HepG2 (cell line): ENCODE measurements around the gene ZCCHC7. TPM values are rescaled to one million over a fixed set of nuclear protein-coding genes. Genes with fewer than 3 reads are reported as not detected.

Experiments used
- AHDC1 ChIP-seq: sonication (generic); formaldehyde crosslinking; IDR thresholded peaks from 2 replicates; pipeline ENCODE4 v1.5.1; 2020; ENCODE audit warnings: mild to moderate bottlenecking, missing genetic modification reagents, borderline replicate concordance
- BORCS8-MEF2B ChIP-seq: sonication (generic); formaldehyde crosslinking; IDR thresholded peaks from 2 replicates; pipeline ENCODE4 v1.8.0; 2022; ENCODE audit warnings: mild to moderate bottlenecking, missing genetic modification reagents
- KDM1A ChIP-seq: IDR thresholded peaks from 2 replicates; pipeline ENCODE4 v1.6.1; 2016; ENCODE audit warnings: missing compliant biosample characterization
- SOX6 ChIP-seq, 2 experiments: fragments of 450-650 bp in 1 of 2; sonication (generic) in 1 of 2; formaldehyde crosslinking in 1 of 2; IDR thresholded peaks; 2 replicates each; pipeline versions ENCODE4 v1.4.0 to v1.6.1; 2017 to 2020; ENCODE audit warnings: antibody characterized with exemption in 1 of 2, mild to moderate bottlenecking in 1 of 2, missing genetic modification reagents in 1 of 2
- SPEN ChIP-seq: sonication (generic); formaldehyde crosslinking; IDR thresholded peaks from 2 replicates; pipeline ENCODE4 v1.5.1; 2020; ENCODE audit warnings: low read depth, mild to moderate bottlenecking, missing genetic modification reagents
- THAP7 ChIP-seq: sonication (generic); formaldehyde crosslinking; IDR thresholded peaks from 2 replicates; pipeline ENCODE4 v1.8.1; 2023; ENCODE audit warnings: mild to moderate bottlenecking, missing genetic modification reagents
- TMF1 ChIP-seq: sonication (generic); formaldehyde crosslinking; IDR thresholded peaks from 2 replicates; pipeline ENCODE4 v1.8.1; 2022; ENCODE audit warnings: low read depth, missing genetic modification reagents
- ZBTB40 ChIP-seq, 2 experiments: fragments of 450-650 bp in 1 of 2; sonication (generic) in 1 of 2; formaldehyde crosslinking in 1 of 2; IDR thresholded peaks; 2 replicates each; pipeline versions ENCODE4 v1.6.1 to v1.8.0; 2016 to 2022; ENCODE audit warnings: antibody characterized with exemption in 1 of 2, mild to moderate bottlenecking in 1 of 2, missing genetic modification reagents in 1 of 2
- ZGPAT ChIP-seq: IDR thresholded peaks from 2 replicates; pipeline ENCODE4 v1.6.1; 2016; ENCODE audit warnings: mild to moderate bottlenecking
- ZNF460 ChIP-seq: sonication (generic); formaldehyde crosslinking; IDR thresholded peaks from 2 replicates; pipeline ENCODE4 v1.5.1; 2020; ENCODE audit warnings: missing genetic modification reagents, mild to moderate bottlenecking, borderline replicate concordance
- polyA plus RNA-seq, 8 experiments: library from polyadenylated mRNA; depleted of rRNA in 3 of 8; stranded (reverse) in 7 of 8; unstranded in 1 of 8; fragments of >200 nt; fragmentation: Illumina TruSeq in 4 of 8; extraction: Trizol in 4 of 8; gene quantifications; 2 replicates each; pipeline versions ENCODE4 v1.2.1 to v1.2.3, GENCODE V29; 2011 to 2016; ENCODE audit warnings: low read depth in 4 of 8, missing spikeins in 1 of 8, mixed read lengths in 1 of 8; ENCODE audit not compliant: insufficient read depth in 1 of 8
- total RNA-seq, 5 experiments: library from RNA; depleted of rRNA; stranded (reverse); fragments of >200 nt; fragmentation: Illumina TruSeq; extraction: Trizol; gene quantifications; 2 replicates each; pipeline ENCODE4 v1.2.3, GENCODE V29; 2016; ENCODE audit warnings: low read depth in 1 of 5

ZCCHC7 gene
- total and polyA plus RNA-seq, 2 of the 13 experiments (the other 11 are each of a cell fraction or from before 2014, with no cell fraction given), result 13.6 to 19.3 TPM

- TF ChIP-seq ZNF460 (CRISPR knock-in tag) (peak; percentile 98), ZGPAT (CRISPR knock-in tag) (peak; percentile 78), SOX6 (IDR thresholded peaks at IDR 0.05) (no peak), SOX6 (CRISPR knock-in tag; IDR thresholded peaks at IDR 0.05) (peak; percentile 71), ZBTB40 (IDR thresholded peaks at IDR 0.05) (no peak), ZBTB40 (CRISPR knock-in tag; IDR thresholded peaks at IDR 0.05) (peak; percentile 83), BORCS8-MEF2B (CRISPR knock-in tag) (peak; percentile 84; the same call in 1 of the 2 replicates), SPEN (peak; percentile 77), TMF1 (CRISPR knock-in tag) (peak; percentile 86; the same call in 1 of the 2 replicates), THAP7 (CRISPR knock-in tag) (peak; percentile 30; the same call in 1 of the 2 replicates), KDM1A (CRISPR knock-in tag) (0 out of 2 replicates have a peak, but pooled peaks have one; percentile 20), AHDC1 (CRISPR knock-in tag) (peak; percentile 57; the same call in 1 of the 2 replicates)
Measured at GRCh38 chr9:37381094-37381741, 260.8 kb downstream of the ZCCHC7 start (continued).
